ENCODE results near the gene MGAT5.

MGAT5 gene

DNA sequence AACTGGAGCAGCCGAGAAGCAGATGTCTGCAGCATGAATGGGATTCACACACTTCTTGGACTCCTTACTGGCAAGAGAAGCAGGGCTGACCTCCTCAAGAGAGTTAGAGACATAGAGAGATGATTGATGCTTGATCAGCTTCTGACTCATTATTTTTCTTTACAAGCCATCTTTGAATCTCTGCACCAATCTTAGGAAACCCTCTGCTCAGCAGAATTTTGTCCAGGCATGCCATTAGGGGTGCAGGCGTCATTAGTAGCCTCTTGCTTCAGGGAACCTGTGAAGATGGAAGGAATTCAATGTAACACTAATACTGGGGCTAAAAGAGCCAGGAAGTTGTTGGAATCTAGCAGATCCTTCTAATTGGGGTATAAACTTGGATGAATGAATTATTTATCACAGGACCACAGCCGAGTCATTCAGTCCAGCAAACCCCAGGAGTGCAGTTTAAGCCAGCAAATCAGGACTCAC is 151.8 kb downstream of the MGAT5 start:
- H3K4me1 ChIP-seq (ENCODE audit: control insufficient read depth, insufficient read depth, low read length) = peaks cover 10% of the 10 kb centered on the region
- peaks cover 0 to 14% of the 10 kb centered on the region in 2 experiments; a peak in 1 of 3 replicates for H3K36me3 ChIP-seq (ENCODE audit: control insufficient read depth in 2 of 2, insufficient read depth in 1 of 2, low read length in 2 of 2)
- H3K4me3 ChIP-seq (ENCODE audit: low read depth, low read length) = no peak overlapping the region
- TF ChIP-seq ZNF677 (tag by site-specific recombination; IDR thresholded peaks at IDR 0.05) (no peak), KLF16 (tag by site-specific recombination; IDR thresholded peaks at IDR 0.05) (no peak)
- H3K27ac ChIP-seq (ENCODE audit: extremely low read depth, low read depth, low read length) = no peak overlapping the region
- POLR2A ChIA-PET = no interaction called here
- no peaks in the 10 kb centered on the region for H3K9me3 ChIP-seq (ENCODE audit: control insufficient read depth, insufficient read depth, low read depth, low read length)
- CTCF ChIA-PET = no interaction called here

DNA sequence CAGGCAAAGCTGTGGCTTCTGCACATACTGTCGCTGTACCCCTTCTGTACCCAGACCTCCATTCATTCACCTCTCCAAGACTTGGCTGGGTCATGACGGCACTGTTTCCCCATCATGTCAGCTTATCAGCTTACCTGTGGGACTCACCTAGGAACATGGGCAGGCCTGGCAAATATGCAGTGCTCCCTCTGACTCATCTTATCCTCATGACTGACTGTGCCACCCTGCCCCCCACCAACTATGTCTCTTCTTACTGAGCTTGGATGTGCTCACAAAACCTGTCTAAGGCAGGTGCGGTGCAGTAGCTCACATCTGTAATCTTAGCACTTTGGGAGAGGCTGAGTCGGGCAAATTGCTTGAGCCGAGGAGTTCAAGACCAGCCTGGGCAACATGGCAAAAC is 152.4 kb downstream of the MGAT5 start:
- Histone ChIP-seq H3K4me3 (ENCODE audit: low read depth, low read length) (no peak overlapping the region), H3K9me3 (ENCODE audit: control insufficient read depth, insufficient read depth, low read depth, low read length) (no peaks in the 10 kb centered on the region), H3K36me3 (ENCODE audit: control insufficient read depth in 2 of 2, insufficient read depth in 1 of 2, low read length in 2 of 2) (peaks cover 0 to 14% of the 10 kb centered on the region in 2 experiments; a peak in 1 of 3 replicates), H3K4me1 (ENCODE audit: control insufficient read depth, insufficient read depth, low read length) (peaks cover 10% of the 10 kb centered on the region), H3K27ac (ENCODE audit: extremely low read depth, low read depth, low read length) (no peak overlapping the region)
- POLR2A ChIA-PET = interaction anchor here (0.7 kb wide), 1 partner anchor 508 kb away, joined by 4 read pairs; no protein-coding TSS in a partner anchor
- CTCF ChIA-PET = no interaction called here
- TF ChIP-seq ZNF621 (tag by site-specific recombination; IDR thresholded peaks at IDR 0.05) (no peak), ZNF366 (tag by site-specific recombination; conservative IDR thresholded peaks at IDR 0.05) (no peak), ZNF560 (tag by site-specific recombination; IDR thresholded peaks at IDR 0.05; ENCODE audit: borderline replicate concordance) (no peak), ZBTB1 (tag by site-specific recombination; IDR thresholded peaks at IDR 0.05) (no peak), ZNF354C (tag by site-specific recombination; IDR thresholded peaks at IDR 0.05; ENCODE audit: borderline replicate concordance, low read depth) (no peak), ZIC2 (tag by site-specific recombination; IDR thresholded peaks at IDR 0.05) (no peak), GFI1B (tag by site-specific recombination; IDR thresholded peaks at IDR 0.05) (no peak), ZNF24 (tag by site-specific recombination; IDR thresholded peaks at IDR 0.05) (no peak), ZNF394 (tag by site-specific recombination; IDR thresholded peaks at IDR 0.05; ENCODE audit: borderline replicate concordance) (no peak), GLI2 (tag by site-specific recombination; IDR thresholded peaks at IDR 0.05; ENCODE audit: borderline replicate concordance, low read depth) (no peak), ZNF555 (tag by site-specific recombination; conservative IDR thresholded peaks at IDR 0.05) (no peak)
- TF ChIP-seq, protein P1, sequence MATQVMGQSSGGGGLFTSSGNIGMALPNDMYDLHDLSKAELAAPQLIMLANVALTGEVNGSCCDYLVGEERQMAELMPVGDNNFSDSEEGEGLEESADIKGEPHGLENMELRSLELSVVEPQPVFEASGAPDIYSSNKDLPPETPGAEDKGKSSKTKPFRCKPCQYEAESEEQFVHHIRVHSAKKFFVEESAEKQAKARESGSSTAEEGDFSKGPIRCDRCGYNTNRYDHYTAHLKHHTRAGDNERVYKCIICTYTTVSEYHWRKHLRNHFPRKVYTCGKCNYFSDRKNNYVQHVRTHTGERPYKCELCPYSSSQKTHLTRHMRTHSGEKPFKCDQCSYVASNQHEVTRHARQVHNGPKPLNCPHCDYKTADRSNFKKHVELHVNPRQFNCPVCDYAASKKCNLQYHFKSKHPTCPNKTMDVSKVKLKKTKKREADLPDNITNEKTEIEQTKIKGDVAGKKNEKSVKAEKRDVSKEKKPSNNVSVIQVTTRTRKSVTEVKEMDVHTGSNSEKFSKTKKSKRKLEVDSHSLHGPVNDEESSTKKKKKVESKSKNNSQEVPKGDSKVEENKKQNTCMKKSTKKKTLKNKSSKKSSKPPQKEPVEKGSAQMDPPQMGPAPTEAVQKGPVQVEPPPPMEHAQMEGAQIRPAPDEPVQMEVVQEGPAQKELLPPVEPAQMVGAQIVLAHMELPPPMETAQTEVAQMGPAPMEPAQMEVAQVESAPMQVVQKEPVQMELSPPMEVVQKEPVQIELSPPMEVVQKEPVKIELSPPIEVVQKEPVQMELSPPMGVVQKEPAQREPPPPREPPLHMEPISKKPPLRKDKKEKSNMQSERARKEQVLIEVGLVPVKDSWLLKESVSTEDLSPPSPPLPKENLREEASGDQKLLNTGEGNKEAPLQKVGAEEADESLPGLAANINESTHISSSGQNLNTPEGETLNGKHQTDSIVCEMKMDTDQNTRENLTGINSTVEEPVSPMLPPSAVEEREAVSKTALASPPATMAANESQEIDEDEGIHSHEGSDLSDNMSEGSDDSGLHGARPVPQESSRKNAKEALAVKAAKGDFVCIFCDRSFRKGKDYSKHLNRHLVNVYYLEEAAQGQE (tag by site-specific recombination; IDR thresholded peaks at IDR 0.05) = no peak
- TF ChIP-seq, protein P2, sequence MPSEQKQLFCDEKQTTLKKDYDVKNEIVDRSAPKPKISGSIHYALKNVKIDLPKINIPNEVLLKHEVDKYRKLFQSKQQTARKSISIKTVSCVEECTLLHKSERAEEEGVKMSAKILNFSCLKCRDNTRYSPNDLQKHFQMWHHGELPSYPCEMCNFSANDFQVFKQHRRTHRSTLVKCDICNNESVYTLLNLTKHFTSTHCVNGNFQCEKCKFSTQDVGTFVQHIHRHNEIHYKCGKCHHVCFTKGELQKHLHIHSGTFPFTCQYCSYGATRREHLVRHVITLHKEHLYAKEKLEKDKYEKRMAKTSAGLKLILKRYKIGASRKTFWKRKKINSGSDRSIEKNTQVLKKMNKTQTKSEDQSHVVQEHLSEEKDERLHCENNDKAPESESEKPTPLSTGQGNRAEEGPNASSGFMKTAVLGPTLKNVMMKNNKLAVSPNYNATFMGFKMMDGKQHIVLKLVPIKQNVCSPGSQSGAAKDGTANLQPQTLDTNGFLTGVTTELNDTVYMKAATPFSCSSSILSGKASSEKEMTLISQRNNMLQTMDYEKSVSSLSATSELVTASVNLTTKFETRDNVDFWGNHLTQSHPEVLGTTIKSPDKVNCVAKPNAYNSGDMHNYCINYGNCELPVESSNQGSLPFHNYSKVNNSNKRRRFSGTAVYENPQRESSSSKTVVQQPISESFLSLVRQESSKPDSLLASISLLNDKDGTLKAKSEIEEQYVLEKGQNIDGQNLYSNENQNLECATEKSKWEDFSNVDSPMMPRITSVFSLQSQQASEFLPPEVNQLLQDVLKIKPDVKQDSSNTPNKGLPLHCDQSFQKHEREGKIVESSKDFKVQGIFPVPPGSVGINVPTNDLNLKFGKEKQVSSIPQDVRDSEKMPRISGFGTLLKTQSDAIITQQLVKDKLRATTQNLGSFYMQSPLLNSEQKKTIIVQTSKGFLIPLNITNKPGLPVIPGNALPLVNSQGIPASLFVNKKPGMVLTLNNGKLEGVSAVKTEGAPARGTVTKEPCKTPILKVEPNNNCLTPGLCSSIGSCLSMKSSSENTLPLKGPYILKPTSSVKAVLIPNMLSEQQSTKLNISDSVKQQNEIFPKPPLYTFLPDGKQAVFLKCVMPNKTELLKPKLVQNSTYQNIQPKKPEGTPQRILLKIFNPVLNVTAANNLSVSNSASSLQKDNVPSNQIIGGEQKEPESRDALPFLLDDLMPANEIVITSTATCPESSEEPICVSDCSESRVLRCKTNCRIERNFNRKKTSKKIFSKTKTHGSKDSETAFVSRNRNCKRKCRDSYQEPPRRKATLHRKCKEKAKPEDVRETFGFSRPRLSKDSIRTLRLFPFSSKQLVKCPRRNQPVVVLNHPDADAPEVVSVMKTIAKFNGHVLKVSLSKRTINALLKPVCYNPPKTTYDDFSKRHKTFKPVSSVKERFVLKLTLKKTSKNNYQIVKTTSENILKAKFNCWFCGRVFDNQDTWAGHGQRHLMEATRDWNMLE (tag by site-specific recombination; conservative IDR thresholded peaks at IDR 0.05; ENCODE audit: low read depth) = no peak
